Hepatocyte (in vitro differentiated cells): Measurements from ENCODE around the gene LCE3E. TPM values are rescaled to one million over a fixed set of nuclear protein-coding genes. Genes with fewer than 3 reads are reported as not detected.
"Not testable (repeated sequence)": the region's sequence is repeated elsewhere in the genome, so short reads cannot be mapped to it uniquely, and the experiment has no call there.

Source experiments
- DNase-seq: peaks from one replicate; pipeline ENCODE4 v3.0.0-alpha.2; 2016; ENCODE audit warnings: low spot score
- H2AFZ ChIP-seq: fragments of 200-600 bp; sonication (generic); 2 replicates; pipeline ENCODE4 v1.6.0; 2016; ENCODE audit warnings: antibody characterized with exemption, mild to moderate bottlenecking
- H3K27ac ChIP-seq: fragments of 200-600 bp; sonication (generic); 2 replicates; pipeline ENCODE4 v1.5.1; 2016; ENCODE audit warnings: mild to moderate bottlenecking
- H3K27me3 ChIP-seq: fragments of 200-600 bp; sonication (generic); 2 replicates; pipeline ENCODE4 v1.6.1; 2016
- H3K36me3 ChIP-seq: fragments of 200-600 bp; sonication (generic); replicated peaks from 2 replicates; pipeline ENCODE4 v1.5.1; 2016; ENCODE audit warnings: low read depth; ENCODE audit not compliant: insufficient read depth
- H3K4me1 ChIP-seq: fragments of 200-600 bp; sonication (generic); 2 replicates; pipeline ENCODE4 v1.5.1; 2016; ENCODE audit warnings: mild to moderate bottlenecking, moderate library complexity; ENCODE audit not compliant: insufficient read depth
- H3K4me2 ChIP-seq: fragments of 200-600 bp; sonication (generic); 2 replicates; pipeline ENCODE4 v1.6.0; 2016
- H3K4me3 ChIP-seq: fragments of 200-600 bp; sonication (generic); 2 replicates; pipeline ENCODE4 v1.5.1; 2016; ENCODE audit warnings: mild to moderate bottlenecking
- H3K79me2 ChIP-seq: fragments of 200-600 bp; sonication (generic); 2 replicates; pipeline ENCODE4 v1.6.0; 2017; ENCODE audit warnings: mild to moderate bottlenecking
- H3K9me2 ChIP-seq: fragments of 200-600 bp; sonication (generic); replicated peaks from 2 replicates; pipeline ENCODE4 v1.6.0; 2017; ENCODE audit warnings: mild to moderate bottlenecking; ENCODE audit not compliant: insufficient read depth
- H3K9me3 ChIP-seq: fragments of 200-600 bp; sonication (generic); 2 replicates; pipeline ENCODE4 v1.5.1; 2016; ENCODE audit warnings: low read depth, mild to moderate bottlenecking
- H4K20me1 ChIP-seq: fragments of 200-600 bp; sonication (generic); 2 replicates; pipeline ENCODE4 v1.6.0; 2016; ENCODE audit warnings: mild to moderate bottlenecking; ENCODE audit not compliant: insufficient read depth, poor library complexity, severe bottlenecking
- CTCF ChIP-seq: fragments of 200-600 bp; sonication (generic); IDR thresholded peaks from 2 replicates; pipeline ENCODE4 v1.5.1; 2016; ENCODE audit warnings: antibody characterized with exemption, mild to moderate bottlenecking; ENCODE audit not compliant: poor library complexity
- EZH2 ChIP-seq: fragments of 200-600 bp; sonication (generic); IDR thresholded peaks from 2 replicates; pipeline ENCODE4 v1.6.1; 2016; ENCODE audit warnings: antibody characterized with exemption, mild to moderate bottlenecking, borderline replicate concordance
- EZH2phosphoT487 ChIP-seq: fragments of 200-600 bp; sonication (generic); IDR thresholded peaks from one replicate; pipeline ENCODE4 v1.6.1; 2018; ENCODE audit warnings: antibody characterized with exemption, mild to moderate bottlenecking, low read depth, moderate library complexity; ENCODE audit not compliant: unreplicated experiment, severe bottlenecking
- WGBS: methylation state at CpG from one replicate; pipeline ENCODE4 v1.1.6; 2016; ENCODE audit warnings: low lambda C conversion rate; ENCODE audit errors: missing lambda C conversion rate; 5-methylcytosine and 5-hydroxymethylcytosine counted together
- polyA plus RNA-seq: library from polyadenylated mRNA; unstranded; fragments of >200 nt; fragmentation: Nextera tagmentation; extraction: Ambion mirVana; gene quantifications from 2 replicates; pipeline ENCODE4 v1.2.1, GENCODE V29; 2016
- total RNA-seq: library from RNA; depleted of rRNA; stranded (reverse); fragments of >200 nt; gene quantifications from 2 replicates; pipeline ENCODE4 v1.2.3, GENCODE V29; 2014

Gene LCE3E
- total and polyA plus RNA-seq, 2 experiments from 2014 or later: not detected

GRCh38 chr1:152577168-152577567, 10.6 kb upstream of the LCE3E start:
- WGBS: 64% methylated on average over 2 of the region's 2 CpGs

GRCh38 chr1:152565535-152566215, 905 bp downstream of the LCE3E start:
- H3K4me1 ChIP-seq: no peaks in the 10 kb centered on the region
- no peak overlapping the region for H2AFZ ChIP-seq
- 65% methylated on average over 13 of the region's 14 CpGs for WGBS
- no peaks in the 10 kb centered on the region for H3K79me2 ChIP-seq
- no peaks in the 10 kb centered on the region for H3K9me2 ChIP-seq
- H3K4me2 ChIP-seq: no peak overlapping the region
- no peak for DNase-seq
- no peaks in the 10 kb centered on the region for H3K27me3 ChIP-seq
- H3K9me3 ChIP-seq: no peaks in the 10 kb centered on the region
- no peaks in the 10 kb centered on the region for H3K36me3 ChIP-seq
- no peaks in the 10 kb centered on the region for H4K20me1 ChIP-seq
- TF ChIP-seq EZH2phosphoT487: no peak
- TF ChIP-seq EZH2: no peak
- TF ChIP-seq CTCF: no peak
- no peak overlapping the region for H3K4me3 ChIP-seq
- H3K27ac ChIP-seq: no peak overlapping the region

More at GRCh38 chr1:152577168-152577567, 10.6 kb upstream of the LCE3E start:
- no peaks in the 10 kb centered on the region for H4K20me1 ChIP-seq
- H3K36me3 ChIP-seq: no peaks in the 10 kb centered on the region
- no peaks in the 10 kb centered on the region for H3K79me2 ChIP-seq
- H3K9me3 ChIP-seq: no peaks in the 10 kb centered on the region
- H3K4me1 ChIP-seq: no peaks in the 10 kb centered on the region
- no peak overlapping the region for H3K4me3 ChIP-seq
- H3K27ac ChIP-seq: no peak overlapping the region
- H3K4me2 ChIP-seq: no peak overlapping the region
- no peak overlapping the region for H2AFZ ChIP-seq
- no peaks in the 10 kb centered on the region for H3K27me3 ChIP-seq
- TF ChIP-seq EZH2 (no peak), CTCF (no peak), EZH2phosphoT487 (no peak)
- no peaks in the 10 kb centered on the region for H3K9me2 ChIP-seq
- no peak for DNase-seq

GRCh38 chr1:152565115-152565514, 1.5 kb downstream of the LCE3E start:
- WGBS: 48% methylated on average over 2 of the region's 2 CpGs
- DNase-seq: no peak
- no peaks in the 10 kb centered on the region for H3K79me2 ChIP-seq
- no peaks in the 10 kb centered on the region for H4K20me1 ChIP-seq
- no peaks in the 10 kb centered on the region for H3K27me3 ChIP-seq
- H3K9me3 ChIP-seq: no peaks in the 10 kb centered on the region
- H3K4me3 ChIP-seq: no peak overlapping the region
- no peak overlapping the region for H2AFZ ChIP-seq
- H3K4me1 ChIP-seq: no peaks in the 10 kb centered on the region
- H3K4me2 ChIP-seq: no peak overlapping the region
- TF ChIP-seq CTCF (no peak), EZH2phosphoT487 (no peak), EZH2 (no peak)
- no peaks in the 10 kb centered on the region for H3K36me3 ChIP-seq
- H3K9me2 ChIP-seq: no peaks in the 10 kb centered on the region
- H3K27ac ChIP-seq: no peak overlapping the region

GRCh38 chr1:152548358-152548757, 18.2 kb downstream of the LCE3E start:
- H3K9me3 ChIP-seq, H3K4me1 ChIP-seq, H4K20me1 ChIP-seq, H3K9me2 ChIP-seq, H3K36me3 ChIP-seq, H3K79me2 ChIP-seq, H3K4me3 ChIP-seq, H3K27ac ChIP-seq, DNase-seq, H2AFZ ChIP-seq, H3K27me3 ChIP-seq, H3K4me2 ChIP-seq: not testable (repeated sequence)
- WGBS: 40% methylated on average over 1 of the region's 1 CpG
